ENCODE data around the gene SEC16A.

SEC16A gene

GRCh38 chr9:136482793-136483588 lies at the start of gene SEC16A:
TSS of gene SEC16A (minus strand) at chr9:136483040. CDS start at chr9:136477615, 5,425 bp downstream.
- DNase-seq (ENCODE audit: low spot score): peak; percentile 97

GRCh38 chr9:136531904-136532798 lies 49.3 kb upstream of the SEC16A start:
- no peak for DNase-seq (ENCODE audit: low spot score)

GRCh38 chr9:136531186-136531903 lies 48.5 kb upstream of the SEC16A start:
- DNase-seq (ENCODE audit: low spot score): no peak

- DNase-seq (ENCODE audit: low spot score): no peak
These were observed 47.7 kb upstream of the SEC16A start for GRCh38 chr9:136530461-136531089.

- DNase-seq (ENCODE audit: low spot score): no peak
These were observed 46.9 kb upstream of the SEC16A start for GRCh38 chr9:136529516-136530460.

- DNase-seq (ENCODE audit: low spot score): no peak
These were observed 46.0 kb upstream of the SEC16A start for GRCh38 chr9:136528716-136529341.

GRCh38 chr9:136527721-136528710 lies 45.2 kb upstream of the SEC16A start:
- DNase-seq (ENCODE audit: low spot score): no peak

GRCh38 chr9:136527131-136527530 lies 44.3 kb upstream of the SEC16A start:
- DNase-seq (ENCODE audit: low spot score): no peak

GRCh38 chr9:136526625-136527066 lies 43.8 kb upstream of the SEC16A start:
- peak; percentile 82 for DNase-seq (ENCODE audit: low spot score)

GRCh38 chr9:136525841-136526499 lies 43.1 kb upstream of the SEC16A start:
- peak; percentile 97 for DNase-seq (ENCODE audit: low spot score)

- DNase-seq (ENCODE audit: low spot score): no peak
These were observed 42.4 kb upstream of the SEC16A start for GRCh38 chr9:136525207-136525606.

- DNase-seq (ENCODE audit: low spot score): no peak
These were observed 39.7 kb upstream of the SEC16A start for GRCh38 chr9:136522314-136523237.

GRCh38 chr9:136521537-136521936 lies 38.7 kb upstream of the SEC16A start:
- DNase-seq (ENCODE audit: low spot score): no peak

- no peak for DNase-seq (ENCODE audit: low spot score)
These were observed 37.3 kb upstream of the SEC16A start for GRCh38 chr9:136520053-136520540.

GRCh38 chr9:136519263-136520052 lies 36.6 kb upstream of the SEC16A start:
- DNase-seq (ENCODE audit: low spot score): no peak

- DNase-seq (ENCODE audit: low spot score): no peak
These were observed 35.8 kb upstream of the SEC16A start for GRCh38 chr9:136518623-136519022.
